ENCODE measurements around the gene COL18A1. TPM values are rescaled to one million over a fixed set of nuclear protein-coding genes. Genes with fewer than 3 reads are reported as not detected.

The COL18A1 gene
- total RNA-seq, 2 donors from 2014 or later, result 117 to 134 TPM

GRCh38 chr21:45504021-45504515, 99.1 kb downstream of the COL18A1 start:
- Histone ChIP-seq H3K4me3 (no peak overlapping the region), H3K27me3 (no peaks in the 10 kb centered on the region), H3K27ac (no peak overlapping the region), H3K9me3 (no peaks in the 10 kb centered on the region), H3K36me3 (peaks cover under 1% of the 10 kb centered on the region), H3K4me1 (no peaks in the 10 kb centered on the region)
- TF ChIP-seq, protein P1, sequence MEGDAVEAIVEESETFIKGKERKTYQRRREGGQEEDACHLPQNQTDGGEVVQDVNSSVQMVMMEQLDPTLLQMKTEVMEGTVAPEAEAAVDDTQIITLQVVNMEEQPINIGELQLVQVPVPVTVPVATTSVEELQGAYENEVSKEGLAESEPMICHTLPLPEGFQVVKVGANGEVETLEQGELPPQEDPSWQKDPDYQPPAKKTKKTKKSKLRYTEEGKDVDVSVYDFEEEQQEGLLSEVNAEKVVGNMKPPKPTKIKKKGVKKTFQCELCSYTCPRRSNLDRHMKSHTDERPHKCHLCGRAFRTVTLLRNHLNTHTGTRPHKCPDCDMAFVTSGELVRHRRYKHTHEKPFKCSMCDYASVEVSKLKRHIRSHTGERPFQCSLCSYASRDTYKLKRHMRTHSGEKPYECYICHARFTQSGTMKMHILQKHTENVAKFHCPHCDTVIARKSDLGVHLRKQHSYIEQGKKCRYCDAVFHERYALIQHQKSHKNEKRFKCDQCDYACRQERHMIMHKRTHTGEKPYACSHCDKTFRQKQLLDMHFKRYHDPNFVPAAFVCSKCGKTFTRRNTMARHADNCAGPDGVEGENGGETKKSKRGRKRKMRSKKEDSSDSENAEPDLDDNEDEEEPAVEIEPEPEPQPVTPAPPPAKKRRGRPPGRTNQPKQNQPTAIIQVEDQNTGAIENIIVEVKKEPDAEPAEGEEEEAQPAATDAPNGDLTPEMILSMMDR (IDR thresholded peaks at IDR 0.05), result no peak
- no peak for DNase-seq (ENCODE audit: low spot score)

DNA sequence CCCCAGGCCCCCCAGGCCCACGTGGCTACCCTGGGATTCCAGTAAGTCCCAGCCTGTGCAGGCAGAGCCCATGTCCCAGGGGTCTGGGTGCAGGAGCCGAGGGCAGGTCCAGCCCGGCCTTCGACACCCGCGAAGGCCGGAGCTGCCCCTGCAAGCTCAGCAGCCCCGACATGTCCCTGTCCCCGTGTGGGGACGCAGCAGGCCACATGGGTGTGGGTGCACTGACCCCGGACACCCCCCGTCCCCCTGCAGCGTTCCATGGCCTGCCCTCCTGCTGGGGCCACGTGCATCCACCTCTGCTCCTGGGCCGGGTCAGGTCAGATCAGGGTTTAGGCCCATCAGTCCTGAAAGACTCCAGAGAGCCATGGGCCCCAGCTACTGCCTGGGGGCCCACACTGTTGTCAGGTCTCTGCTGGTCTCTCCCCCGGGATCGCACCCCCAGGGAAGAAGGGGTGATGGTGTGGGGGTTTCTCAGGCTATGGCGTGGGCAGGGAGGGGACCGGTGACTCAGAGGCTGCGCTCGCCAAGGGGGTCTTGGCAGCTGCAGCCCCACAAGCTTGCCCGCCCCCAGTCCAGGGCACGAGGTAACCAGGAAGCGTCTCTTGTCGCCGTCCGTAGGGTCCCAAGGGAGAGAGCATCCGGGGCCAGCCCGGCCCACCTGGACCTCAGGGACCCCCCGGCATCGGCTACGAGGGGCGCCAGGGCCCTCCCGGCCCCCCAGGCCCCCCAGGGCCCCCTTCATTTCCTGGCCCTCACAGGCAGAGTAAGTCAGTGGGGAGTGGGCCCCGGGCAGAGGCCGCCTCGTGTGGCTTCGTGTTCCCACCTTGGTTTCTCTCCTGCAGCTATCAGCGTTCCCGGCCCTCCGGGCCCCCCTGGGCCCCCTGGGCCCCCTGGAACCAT, 99.8 kb downstream of the COL18A1 start:
- no peak for DNase-seq (ENCODE audit: low spot score)
- Histone ChIP-seq H3K27me3 (no peaks in the 10 kb centered on the region), H3K9me3 (no peaks in the 10 kb centered on the region), H3K4me1 (no peaks in the 10 kb centered on the region), H3K36me3 (no peaks in the 10 kb centered on the region), H3K4me3 (no peak overlapping the region), H3K27ac (no peak overlapping the region)
- TF ChIP-seq, protein P1 (IDR thresholded peaks at IDR 0.05), result no peak

DNA sequence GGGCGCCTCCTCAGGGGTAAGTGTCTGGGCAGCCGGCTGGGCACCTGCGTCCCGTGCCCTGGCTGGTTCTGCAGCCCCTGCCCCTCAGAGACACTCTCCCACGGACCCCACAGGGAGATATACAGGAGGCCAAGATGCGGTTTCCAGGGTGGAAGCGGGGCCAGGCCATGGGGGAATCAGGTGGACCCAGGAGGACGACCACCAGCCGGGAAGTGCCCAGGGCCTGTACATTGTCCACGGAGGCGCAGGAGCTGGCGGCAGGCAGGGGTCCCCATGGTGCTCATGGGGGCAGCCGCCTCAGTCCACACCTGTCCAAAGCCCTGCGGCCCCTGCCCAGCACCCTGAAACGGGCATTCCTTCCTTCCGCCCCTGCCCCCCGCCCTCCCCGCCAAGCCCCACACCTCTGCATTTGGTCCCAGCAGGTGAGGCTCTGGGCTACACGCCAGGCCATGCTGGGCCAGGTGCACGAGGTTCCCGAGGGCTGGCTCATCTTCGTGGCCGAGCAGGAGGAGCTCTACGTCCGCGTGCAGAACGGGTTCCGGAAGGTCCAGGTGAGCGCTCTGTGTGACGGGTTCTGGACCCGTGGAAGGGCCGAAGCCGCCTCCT, 100.6 kb downstream of the COL18A1 start:
- Histone ChIP-seq H3K4me1 (no peaks in the 10 kb centered on the region), H3K36me3 (no peaks in the 10 kb centered on the region), H3K27ac (no peak overlapping the region), H3K4me3 (no peak overlapping the region), H3K9me3 (no peaks in the 10 kb centered on the region), H3K27me3 (no peaks in the 10 kb centered on the region)
- TF ChIP-seq, protein P1 (IDR thresholded peaks at IDR 0.05), result no peak
- DNase-seq (ENCODE audit: low spot score), result no peak

DNA sequence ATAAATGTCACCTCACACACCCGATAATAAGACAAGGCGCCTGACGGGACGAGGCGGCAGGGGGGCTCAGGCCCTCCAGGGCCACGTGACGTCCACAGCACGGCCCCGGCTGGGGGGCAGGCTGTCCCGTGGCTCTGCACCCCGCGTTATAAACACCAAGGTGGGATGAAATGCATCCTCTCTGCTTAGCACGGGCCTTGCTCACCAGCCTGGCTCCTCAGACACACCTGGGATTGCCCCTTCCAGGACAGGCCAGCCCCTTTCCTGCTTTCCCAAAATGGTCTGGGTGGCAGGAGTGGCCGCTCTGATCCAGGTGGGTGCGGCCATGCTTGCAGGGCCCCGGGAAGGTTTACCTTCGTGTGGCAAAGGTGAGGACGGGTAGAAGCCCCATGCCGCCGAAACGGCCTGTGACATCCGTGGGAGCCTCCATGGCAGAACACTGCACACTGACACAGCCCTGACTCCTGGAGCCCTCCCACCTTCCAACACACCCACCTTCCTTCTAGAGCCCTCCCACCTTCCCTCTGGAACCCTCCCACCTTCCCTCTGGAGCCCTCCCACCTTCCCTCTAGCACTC, 101.4 kb downstream of the COL18A1 start:
- peaks cover under 1% of the 10 kb centered on the region for H3K36me3 ChIP-seq
- H3K27ac ChIP-seq, result no peak overlapping the region
- no peaks in the 10 kb centered on the region for H3K9me3 ChIP-seq
- no peak for DNase-seq (ENCODE audit: low spot score)
- H3K4me1 ChIP-seq, result no peaks in the 10 kb centered on the region
- TF ChIP-seq, protein P1 (IDR thresholded peaks at IDR 0.05), result no peak
- no peaks in the 10 kb centered on the region for H3K27me3 ChIP-seq
- no peak overlapping the region for H3K4me3 ChIP-seq

DNA sequence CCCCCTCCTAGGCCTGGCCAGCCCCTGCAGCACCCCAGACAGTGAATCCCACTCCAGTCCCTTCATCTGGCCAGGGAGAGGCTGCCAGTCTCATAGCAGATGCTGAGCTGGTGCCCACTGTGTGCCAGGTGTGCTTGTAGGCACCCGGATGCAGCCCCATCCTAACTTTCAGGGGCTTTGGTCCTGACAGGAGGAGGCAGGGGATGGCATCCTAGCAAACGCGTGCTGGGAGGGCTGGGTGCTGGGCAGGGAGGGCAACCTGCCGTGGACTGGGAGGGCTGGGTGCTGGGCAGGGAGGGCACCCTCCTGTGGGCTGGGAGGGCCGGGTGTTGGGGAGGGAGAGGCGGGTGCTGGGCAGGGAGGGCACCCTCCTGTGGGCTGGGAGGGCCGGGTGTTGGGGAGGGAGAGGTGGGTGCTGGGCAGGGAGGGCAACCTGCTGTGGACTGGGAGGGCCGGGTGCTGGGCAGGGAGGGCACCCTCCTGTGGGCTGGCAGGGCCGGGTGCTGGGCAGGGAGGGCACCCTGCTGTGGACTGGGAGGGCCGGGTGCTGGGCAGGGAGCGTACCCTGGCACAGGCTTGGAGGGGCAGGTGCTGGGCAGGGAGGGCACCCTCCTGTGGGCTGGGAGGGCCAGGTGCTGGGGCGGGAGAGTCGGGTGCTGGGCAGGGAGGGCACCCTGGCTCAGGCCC, 102.0 kb downstream of the COL18A1 start:
- TF ChIP-seq, protein P1 (IDR thresholded peaks at IDR 0.05), result no peak
- DNase-seq (ENCODE audit: low spot score), result no peak
- no peaks in the 10 kb centered on the region for H3K4me1 ChIP-seq
- peaks cover 7% of the 10 kb centered on the region for H3K36me3 ChIP-seq
- H3K27ac ChIP-seq, result no peak overlapping the region
- no peaks in the 10 kb centered on the region for H3K27me3 ChIP-seq
- no peaks in the 10 kb centered on the region for H3K9me3 ChIP-seq
- no peak overlapping the region for H3K4me3 ChIP-seq

Data from right atrium auricular region (tissue), 2 donors.